OCI-LY3 (cell line): Measurements from ENCODE around the gene SBNO2.
A peak's percentile ranks its signal among the peaks of the same experiment; 100 is the strongest.
"Not testable (repeated sequence)": the region's sequence is repeated elsewhere in the genome, so short reads cannot be mapped to it uniquely, and the experiment has no call there.

Experiments used
- H2AFZ ChIP-seq: fragments of 200-600, 300-600 bp; shearing (Covaris generic); 2 replicates; pipeline ENCODE4 v1.6.0; 2014; ENCODE audit warnings: antibody characterized with exemption, low read depth, low read length
- H3K27ac ChIP-seq: fragments of 200-600, 300-600 bp; sonication (generic); 2 replicates; pipeline ENCODE4 v1.5.1; 2014; ENCODE audit warnings: mild to moderate bottlenecking, low read length, moderate library complexity, mixed read lengths
- H3K27me3 ChIP-seq: fragments of 200-600, 300-600 bp; sonication (generic); 2 replicates; pipeline ENCODE4 v1.6.1; 2014; ENCODE audit warnings: low read depth, low read length, mixed read lengths
- H3K36me3 ChIP-seq: fragments of 200-600, 300-600 bp; sonication (generic); replicated peaks from 2 replicates; pipeline ENCODE3; 2014; ENCODE audit warnings: low read depth, low read length, mixed read lengths
- H3K4me1 ChIP-seq: fragments of 300-600, 200-600 bp; sonication (generic); 2 replicates; pipeline ENCODE4 v1.6.1; 2014; ENCODE audit warnings: low read length, mixed read lengths
- H3K4me2 ChIP-seq: fragments of 200-600, 300-600 bp; sonication (generic); 2 replicates; pipeline ENCODE4 v1.6.1; 2014; ENCODE audit warnings: low read length, mixed read lengths
- H3K4me3 ChIP-seq: fragments of 300-600, 200-600 bp; sonication (generic); 2 replicates; pipeline ENCODE4 v1.5.1; 2014; ENCODE audit warnings: antibody characterized with exemption, mild to moderate bottlenecking, low read length, moderate library complexity
- H3K79me2 ChIP-seq: fragments of 300-600, 200-600 bp; shearing (Covaris generic); 2 replicates; pipeline ENCODE4 v1.6.1; 2014; ENCODE audit warnings: mild to moderate bottlenecking, low read length, mixed read lengths
- H3K9ac ChIP-seq: fragments of 300-600, 200-600 bp; shearing (Covaris generic); 2 replicates; pipeline ENCODE4 v1.6.0; 2014; ENCODE audit warnings: mild to moderate bottlenecking, low read length, moderate library complexity
- H3K9me3 ChIP-seq: fragments of 200-600, 300-600 bp; shearing (Covaris generic); 2 replicates; pipeline ENCODE4 v1.6.1; 2014; ENCODE audit warnings: low read length, mixed read lengths; ENCODE audit not compliant: insufficient read depth
- H4K20me1 ChIP-seq: fragments of 200-600, 300-600 bp; sonication (generic); 2 replicates; pipeline ENCODE4 v1.6.1; 2016; ENCODE audit warnings: low read length, mixed read lengths; ENCODE audit not compliant: insufficient read depth
- EZH2phosphoT487 ChIP-seq: fragments of 200-600 bp; shearing (Covaris generic); IDR thresholded peaks from 2 replicates; pipeline ENCODE4 v1.6.1; 2018; ENCODE audit warnings: antibody characterized with exemption, mixed run types, low read depth
- TF ChIP-seq, protein P1 (sequence below): fragments of 200-600, 300-600 bp; sonication (generic); IDR thresholded peaks from 2 replicates; pipeline ENCODE4 v1.5.1; 2014; ENCODE audit warnings: antibody characterized with exemption, low read length, low read depth

SBNO2 gene

DNA sequence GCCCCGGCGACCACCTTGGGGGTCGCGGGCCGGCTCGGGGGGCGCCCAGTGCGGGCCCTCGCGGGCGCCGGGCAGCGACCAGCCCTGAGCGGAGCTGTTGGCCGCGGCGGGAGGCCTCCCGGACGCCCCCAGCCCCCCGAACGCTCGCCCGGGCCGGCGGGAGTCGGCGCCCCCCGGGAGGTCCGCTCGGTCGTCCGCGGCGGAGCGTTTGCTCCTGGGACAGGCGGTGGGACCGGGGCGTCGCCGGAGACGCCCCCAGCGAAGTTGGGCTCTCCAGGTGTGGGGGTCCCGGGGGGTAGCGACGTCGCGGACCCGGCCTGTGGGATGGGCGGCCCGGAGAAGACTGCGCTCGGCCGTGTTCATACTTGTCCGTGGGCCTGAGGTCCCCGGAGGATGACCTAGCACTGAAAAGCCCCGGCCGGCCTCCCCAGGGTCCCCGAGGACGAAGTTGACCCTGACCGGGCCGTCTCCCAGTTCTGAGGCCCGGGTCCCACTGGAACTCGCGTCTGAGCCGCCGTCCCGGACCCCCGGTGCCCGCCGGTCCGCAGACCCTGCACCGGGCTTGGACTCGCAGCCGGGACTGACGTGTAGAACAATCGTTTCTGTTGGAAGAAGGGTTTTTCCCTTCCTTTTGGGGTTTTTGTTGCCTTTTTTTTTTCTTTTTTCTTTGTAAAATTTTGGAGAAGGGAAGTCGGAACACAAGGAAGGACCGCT, 32.2 kb upstream of the SBNO2 start:
- Histone ChIP-seq H2AFZ (no peak overlapping the region), H3K27ac (peak overlapping the region; percentile 5; the same call in 1 of the 2 replicates), H3K9me3 (no peaks in the 10 kb centered on the region), H3K9ac (peak overlapping the region; percentile 63), H4K20me1 (peaks cover 23% of the 10 kb centered on the region), H3K27me3 (no peaks in the 10 kb centered on the region), H3K36me3 (peaks cover 17% of the 10 kb centered on the region), H3K4me2 (peak overlapping the region; percentile 89), H3K4me3 (peak overlapping the region; percentile 86), H3K79me2 (peaks cover 55% of the 10 kb centered on the region), H3K4me1 (peaks cover 14% of the 10 kb centered on the region)
- no peak for TF ChIP-seq EZH2phosphoT487

DNA sequence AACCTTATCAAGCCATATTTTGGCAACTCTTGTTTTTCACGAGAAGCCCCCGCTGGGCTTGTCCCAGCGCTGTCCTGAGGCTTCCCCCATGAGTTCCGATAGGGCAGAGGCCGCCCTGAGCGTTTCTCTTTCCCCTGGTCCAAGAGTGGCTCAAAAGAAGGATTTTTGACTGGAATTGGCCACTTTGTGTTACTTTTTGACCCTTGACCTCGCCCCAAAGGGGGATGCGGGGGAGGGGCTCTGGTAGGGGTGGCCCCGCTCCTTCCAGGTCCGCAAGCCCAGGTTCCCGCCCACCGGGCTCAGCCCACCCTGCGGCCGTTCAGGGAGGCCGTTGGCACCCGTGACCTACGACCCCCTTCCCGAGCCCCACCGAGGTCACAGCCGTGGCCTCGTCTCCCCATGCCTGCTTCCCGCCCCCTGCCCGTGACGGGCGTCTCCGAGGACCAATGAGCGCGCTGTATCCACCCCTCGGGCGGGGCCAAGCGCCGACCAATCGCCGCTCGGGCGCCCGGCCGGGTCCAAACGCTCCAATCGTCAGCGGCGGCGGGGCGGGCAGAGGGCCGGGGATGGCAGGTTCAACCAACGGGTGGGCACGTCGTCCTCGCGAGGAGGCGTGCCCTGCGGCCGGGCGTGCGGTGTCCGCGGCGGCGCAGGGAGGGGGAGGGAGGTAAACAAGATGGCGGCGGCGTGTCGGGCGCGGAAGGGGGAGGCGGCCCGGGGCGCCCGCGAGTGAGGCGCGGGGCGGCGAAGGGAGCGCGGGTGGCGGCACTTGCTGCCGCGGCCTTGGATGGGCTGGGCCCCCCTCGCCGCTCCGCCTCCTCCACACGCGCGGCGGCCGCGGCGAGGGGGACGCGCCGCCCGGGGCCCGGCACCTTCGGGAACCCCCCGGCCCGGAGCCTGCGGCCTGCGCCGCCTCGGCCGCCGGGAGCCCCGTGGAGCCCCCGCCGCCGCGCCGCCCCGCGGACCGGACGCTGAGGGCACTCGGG, 31.3 kb upstream of the SBNO2 start, which contains the start of gene STK11:
Gene STK11, plus strand, starts transcription at position 665 of the 986 bp plus-strand sequence. CDS start 1,136 bp downstream, outside the sequence.
- Histone ChIP-seq H3K9me3 (no peaks in the 10 kb centered on the region), H3K4me3 (peak within 1 kb of the TSS; percentile 86), H3K4me2 (peak within 1 kb of the TSS; percentile 89), H2AFZ (peak within 1 kb of the TSS; percentile 35; the same call in 1 of the 2 replicates), H3K4me1 (peaks cover 14% of the 10 kb centered on the region), H3K9ac (peak within 1 kb of the TSS; percentile 71), H3K79me2 (peaks cover 46% of the 10 kb centered on the region), H3K36me3 (peaks cover 17% of the 10 kb centered on the region), H3K27ac (peak within 1 kb of the TSS; percentile 55), H3K27me3 (no peaks in the 10 kb centered on the region), H4K20me1 (peaks cover 22% of the 10 kb centered on the region)
- TF ChIP-seq EZH2phosphoT487 = no peak
- TF ChIP-seq, protein P1, sequence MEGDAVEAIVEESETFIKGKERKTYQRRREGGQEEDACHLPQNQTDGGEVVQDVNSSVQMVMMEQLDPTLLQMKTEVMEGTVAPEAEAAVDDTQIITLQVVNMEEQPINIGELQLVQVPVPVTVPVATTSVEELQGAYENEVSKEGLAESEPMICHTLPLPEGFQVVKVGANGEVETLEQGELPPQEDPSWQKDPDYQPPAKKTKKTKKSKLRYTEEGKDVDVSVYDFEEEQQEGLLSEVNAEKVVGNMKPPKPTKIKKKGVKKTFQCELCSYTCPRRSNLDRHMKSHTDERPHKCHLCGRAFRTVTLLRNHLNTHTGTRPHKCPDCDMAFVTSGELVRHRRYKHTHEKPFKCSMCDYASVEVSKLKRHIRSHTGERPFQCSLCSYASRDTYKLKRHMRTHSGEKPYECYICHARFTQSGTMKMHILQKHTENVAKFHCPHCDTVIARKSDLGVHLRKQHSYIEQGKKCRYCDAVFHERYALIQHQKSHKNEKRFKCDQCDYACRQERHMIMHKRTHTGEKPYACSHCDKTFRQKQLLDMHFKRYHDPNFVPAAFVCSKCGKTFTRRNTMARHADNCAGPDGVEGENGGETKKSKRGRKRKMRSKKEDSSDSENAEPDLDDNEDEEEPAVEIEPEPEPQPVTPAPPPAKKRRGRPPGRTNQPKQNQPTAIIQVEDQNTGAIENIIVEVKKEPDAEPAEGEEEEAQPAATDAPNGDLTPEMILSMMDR = no peak

DNA sequence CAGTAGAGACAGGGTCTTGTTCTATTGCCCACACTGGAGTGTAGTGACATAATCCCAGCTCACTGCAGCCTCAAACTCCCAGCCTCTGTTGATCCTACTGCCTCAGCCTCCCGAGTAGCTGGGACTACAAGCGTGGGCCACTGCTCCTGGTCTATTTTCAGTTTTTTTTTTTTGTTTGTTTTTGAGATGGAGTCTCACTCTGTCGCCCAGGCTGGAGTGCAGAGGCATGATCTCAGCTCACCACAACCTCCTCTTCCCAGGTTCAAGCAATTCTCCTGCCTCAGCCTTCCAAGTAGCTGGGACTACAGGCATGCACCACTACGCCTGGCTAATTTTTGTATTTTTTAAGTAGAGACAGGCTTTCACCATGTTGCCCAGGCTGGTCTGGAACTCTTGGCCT, 26.5 kb upstream of the SBNO2 start:
- not testable (repeated sequence) for H3K79me2 ChIP-seq, H3K9ac ChIP-seq, H3K27ac ChIP-seq, H3K4me1 ChIP-seq, H3K27me3 ChIP-seq, H3K4me2 ChIP-seq, H3K9me3 ChIP-seq, H3K4me3 ChIP-seq, H4K20me1 ChIP-seq, H3K36me3 ChIP-seq, H2AFZ ChIP-seq

DNA sequence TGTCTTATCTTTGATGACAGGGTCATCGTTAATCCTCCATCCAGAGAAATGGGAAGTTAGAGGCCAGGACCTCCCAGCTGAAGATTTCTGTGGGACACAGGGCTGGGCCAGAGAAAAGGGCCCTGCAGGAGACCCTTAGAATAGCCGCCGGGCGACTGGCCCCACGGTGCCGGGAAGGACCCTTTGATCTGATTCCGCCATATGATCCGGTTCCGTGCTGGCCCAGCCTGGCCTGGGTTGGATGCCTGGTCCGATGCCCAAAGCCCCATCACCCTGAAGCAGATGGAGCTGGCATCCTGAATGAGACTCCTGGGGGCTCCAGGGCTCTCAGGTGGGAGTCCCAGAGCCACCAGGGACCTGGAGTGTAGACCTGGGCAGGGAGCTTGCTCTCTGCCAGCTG, 25.5 kb upstream of the SBNO2 start:
- TF ChIP-seq EZH2phosphoT487 = no peak
- TF ChIP-seq, protein P1 = no peak
- Histone ChIP-seq H2AFZ (no peak overlapping the region), H3K4me1 (no peaks in the 10 kb centered on the region), H3K9ac (no peak overlapping the region), H3K27me3 (no peaks in the 10 kb centered on the region), H3K4me2 (no peak overlapping the region), H3K36me3 (no peaks in the 10 kb centered on the region), H3K4me3 (no peak overlapping the region), H3K9me3 (no peaks in the 10 kb centered on the region), H3K79me2 (no peaks in the 10 kb centered on the region), H4K20me1 (no peaks in the 10 kb centered on the region), H3K27ac (no peak overlapping the region)
